SU-DHL-6 (cell line): ENCODE data around the gene COX5B.
"Not testable (repeated sequence)": the region's sequence is repeated elsewhere in the genome, so short reads cannot be mapped to it uniquely, and the experiment has no call there.

Experiments
- CTCF ChIP-seq: fragments of 200-600 bp; sonication (generic); IDR thresholded peaks from one replicate; pipeline ENCODE4 v1.5.1; 2017; ENCODE audit warnings: antibody characterized with exemption, mild to moderate bottlenecking, low read length, moderate library complexity; ENCODE audit not compliant: insufficient read depth, poor library complexity, severe bottlenecking
- EZH2phosphoT487 ChIP-seq: fragments of 200-600 bp; sonication (generic), shearing (Covaris generic); conservative IDR thresholded peaks from 2 replicates; pipeline ENCODE4 v1.6.1; 2018; ENCODE audit warnings: mild to moderate bottlenecking, antibody characterized with exemption, low read length, moderate library complexity, mixed read lengths

GRCh38 chr2:97596180-97596579 lies 49.7 kb upstream of the COX5B start:
- TF ChIP-seq CTCF, EZH2phosphoT487: not testable (repeated sequence)
